H1 (cell line): ENCODE data around the gene PDXP. TPM values are rescaled to one million over a fixed set of nuclear protein-coding genes. Genes with fewer than 3 reads are reported as not detected.

Experiments used
- CTCF ChIA-PET: fragments of 300-600 bp; sonication (Branson Sonifier 250); formaldehyde crosslinking; loops from one replicate; lab custom pipeline; 2021; ENCODE audit not compliant: partially characterized antibody; lab: Charles Lee
- POLR2A ChIA-PET: fragments of 300-600 bp; sonication (Branson Sonifier 250); formaldehyde crosslinking; loops from one replicate; lab custom pipeline; 2021; ENCODE audit warnings: inconsistent platforms; ENCODE audit not compliant: partially characterized antibody; lab: Charles Lee
- DNase-seq, 2 experiments: peaks; one replicate each; pipeline versions ENCODE4 v3.0.0 to v3.0.0-alpha.2; 2010 to 2022; ENCODE audit warnings: low spot score in 2 of 2, low read depth in 1 of 2, mixed read lengths in 1 of 2
- FAIRE-seq: peaks from 2 replicates; lab custom pipeline; 2011; peaks lifted over from hg19 to GRCh38; lab: Jason Lieb, UNC
- H2AFZ ChIP-seq: 2 replicates; pipeline ENCODE4 v1.8.1; 2012; ENCODE audit warnings: low read length, inconsistent platforms
- H2AK5ac ChIP-seq: 2 replicates; pipeline ENCODE4 v1.6.1; 2013; ENCODE audit warnings: low read depth, low read length
- H2BK120ac ChIP-seq: replicated peaks from 2 replicates; pipeline ENCODE3; 2013; ENCODE audit warnings: low read depth, low read length, inconsistent platforms
- H2BK12ac ChIP-seq: 2 replicates; pipeline ENCODE4 v1.6.1; 2013; ENCODE audit warnings: low read depth, low read length
- H2BK15ac ChIP-seq: 2 replicates; pipeline ENCODE4 v1.6.1; 2013; ENCODE audit warnings: low read length
- H2BK20ac ChIP-seq: 2 replicates; pipeline ENCODE4 v1.6.1; 2013; ENCODE audit warnings: low read length
- H2BK5ac ChIP-seq: 2 replicates; pipeline ENCODE4 v1.6.1; 2013; ENCODE audit warnings: low read depth, low read length
- H3K14ac ChIP-seq: 2 replicates; pipeline ENCODE4 v1.6.1; 2013; ENCODE audit warnings: inconsistent platforms; ENCODE audit not compliant: insufficient read length
- H3K18ac ChIP-seq: 2 replicates; pipeline ENCODE4 v1.6.1; 2013; ENCODE audit warnings: low read length; ENCODE audit errors: extremely low read depth
- H3K23ac ChIP-seq: 2 replicates; pipeline ENCODE4 v1.6.1; 2013; ENCODE audit warnings: inconsistent platforms; ENCODE audit not compliant: insufficient read length
- H3K23me2 ChIP-seq: 2 replicates; pipeline ENCODE4 v1.6.1; 2013; ENCODE audit warnings: low read depth, low read length
- H3K27ac ChIP-seq: 2 replicates; pipeline ENCODE4 v1.6.1; 2011; ENCODE audit warnings: low read depth, low read length, inconsistent platforms
- H3K27me3 ChIP-seq, 4 experiments: replicated peaks in 1 of 4; 1 replicate in 1 of 4; 2 replicates in 3 of 4; pipeline versions ENCODE4 v1.6.1 to v1.8.1; 2011 to 2013; ENCODE audit warnings: low read length in 3 of 4, mild to moderate bottlenecking in 3 of 4, inconsistent platforms in 2 of 4, mixed read lengths in 2 of 4, moderate library complexity in 1 of 4; ENCODE audit not compliant: control insufficient read depth in 3 of 4, insufficient read depth in 3 of 4; ENCODE audit errors: extremely low read depth in 1 of 4
- H3K36me3 ChIP-seq, 4 experiments: 2 replicates each; pipeline versions ENCODE4 v1.6.1 to v1.8.1; 2011 to 2013; ENCODE audit warnings: mild to moderate bottlenecking in 4 of 4, low read length in 3 of 4, moderate library complexity in 2 of 4, control low read depth in 1 of 4, inconsistent platforms in 1 of 4; ENCODE audit not compliant: insufficient read depth in 4 of 4, control insufficient read depth in 2 of 4
- H3K4ac ChIP-seq: replicated peaks from 2 replicates; pipeline ENCODE3; 2013; ENCODE audit warnings: low read length, low read depth, mixed read lengths, inconsistent platforms; ENCODE audit not compliant: insufficient read length
- H3K4me1 ChIP-seq, 4 experiments: replicated peaks in 1 of 4; 1 replicate in 1 of 4; 2 replicates in 3 of 4; pipeline versions ENCODE4 v1.6.1 to v1.8.1; 2011 to 2013; ENCODE audit warnings: low read length in 3 of 4, inconsistent platforms in 2 of 4, mixed read lengths in 1 of 4; ENCODE audit not compliant: insufficient read depth in 4 of 4, control insufficient read depth in 3 of 4
- H3K4me2 ChIP-seq, 2 experiments: 2 replicates each; pipeline versions ENCODE4 v1.6.1 to v1.8.1; 2011 to 2013; ENCODE audit warnings: low read depth in 2 of 2, low read length in 2 of 2, control low read depth in 1 of 2, inconsistent platforms in 1 of 2, mild to moderate bottlenecking in 1 of 2; ENCODE audit not compliant: insufficient read depth in 1 of 2
- H3K4me3 ChIP-seq, 4 experiments: fragments of 200-600, 300-600 bp in 1 of 4; sonication (generic), shearing (Covaris generic), sonication (Bioruptor Twin) in 1 of 4; 2 replicates each; pipeline versions ENCODE4 v1.5.1 to v1.8.1; 2011 to 2016; ENCODE audit warnings: low read length in 4 of 4, low read depth in 3 of 4, control low read depth in 2 of 4, inconsistent platforms in 2 of 4, mild to moderate bottlenecking in 2 of 4, mixed read lengths in 1 of 4, moderate library complexity in 1 of 4; ENCODE audit not compliant: insufficient read depth in 2 of 4; ENCODE audit errors: extremely low read depth in 1 of 4
- H3K56ac ChIP-seq: replicated peaks from 2 replicates; pipeline ENCODE3; 2013; ENCODE audit warnings: low read depth, mild to moderate bottlenecking, mixed read lengths, low read length, inconsistent platforms; ENCODE audit not compliant: insufficient read length
- H3K79me1 ChIP-seq: 2 replicates; pipeline ENCODE4 v1.6.1; 2013; ENCODE audit warnings: low read depth, low read length, control low read depth
- H3K79me2 ChIP-seq, 2 experiments: 2 replicates each; pipeline versions ENCODE4 v1.6.1 to v1.8.1; 2012 to 2013; ENCODE audit warnings: low read length in 2 of 2, mild to moderate bottlenecking in 2 of 2, inconsistent platforms in 1 of 2; ENCODE audit not compliant: insufficient read depth in 2 of 2, control insufficient read depth in 1 of 2
- H3K9ac ChIP-seq, 4 experiments: replicated peaks in 1 of 4; 1 replicate in 1 of 4; 2 replicates in 3 of 4; pipeline versions ENCODE4 v1.6.1 to v1.8.1; 2011 to 2013; ENCODE audit warnings: low read depth in 3 of 4, low read length in 3 of 4, control low read depth in 2 of 4, mild to moderate bottlenecking in 2 of 4, moderate library complexity in 2 of 4, inconsistent platforms in 1 of 4; ENCODE audit errors: extremely low read depth in 1 of 4
- H3K9me3 ChIP-seq, 2 experiments: 2 replicates each; pipeline versions ENCODE4 v1.6.1 to v1.8.1; 2012 to 2013; ENCODE audit warnings: mild to moderate bottlenecking in 2 of 2, moderate library complexity in 2 of 2, control low read depth in 1 of 2, inconsistent platforms in 1 of 2, low read depth in 1 of 2, low read length in 1 of 2, mixed read lengths in 1 of 2; ENCODE audit not compliant: insufficient read depth in 2 of 2
- H4K20me1 ChIP-seq, 2 experiments: replicated peaks in 1 of 2; 2 replicates each; pipeline versions ENCODE3 to v1.8.1; 2011 to 2013; ENCODE audit warnings: inconsistent platforms in 2 of 2, low read length in 2 of 2, mild to moderate bottlenecking in 1 of 2; ENCODE audit not compliant: insufficient read depth in 2 of 2, control insufficient read depth in 1 of 2
- H4K5ac ChIP-seq: 2 replicates; pipeline ENCODE4 v1.6.1; 2013; ENCODE audit warnings: low read length, low read depth, mixed read lengths, inconsistent platforms; ENCODE audit not compliant: insufficient read length
- H4K8ac ChIP-seq: 2 replicates; pipeline ENCODE4 v1.8.0; 2013; ENCODE audit warnings: mild to moderate bottlenecking, moderate library complexity, low read length, inconsistent platforms; ENCODE audit not compliant: insufficient read depth; ENCODE audit errors: extremely low read depth
- H4K91ac ChIP-seq: replicated peaks from 2 replicates; pipeline ENCODE3; 2013; ENCODE audit warnings: low read length, mixed read lengths, inconsistent platforms; ENCODE audit not compliant: insufficient read length
- MAX ChIP-seq: IDR thresholded peaks from 2 replicates; pipeline ENCODE4 v1.6.1; 2012; ENCODE audit warnings: inconsistent platforms
- WGBS, 2 experiments: shearing (Covaris generic) in 1 of 2; methylation state at CpG; one replicate each; pipeline versions ENCODE4 v1.1.6 to v1.1.7; 2013 to 2015; ENCODE audit warnings: low lambda C conversion rate in 2 of 2, mixed read lengths in 2 of 2, inconsistent platforms in 1 of 2, low coverage in 1 of 2, missing lambda C conversion rate in 1 of 2; ENCODE audit not compliant: insufficient replicate concordance in 2 of 2, insufficient coverage in 1 of 2, insufficient read length in 1 of 2; ENCODE audit errors: extremely low coverage in 1 of 2, missing lambda C conversion rate in 1 of 2; 5-methylcytosine and 5-hydroxymethylcytosine counted together
- polyA plus RNA-seq, 7 experiments: library from polyadenylated mRNA; depleted of rRNA in 3 of 7; stranded (reverse) in 5 of 7; unstranded in 2 of 7; fragments of >200 nt in 5 of 7; fragments of 200-250 nt in 2 of 7; gene quantifications; 1 replicate in 5 of 7; 2 replicates in 1 of 7; 4 replicates in 1 of 7; pipeline versions ENCODE4 v1.2.1 to v1.2.3, GENCODE V29; 2011 to 2013; ENCODE audit warnings: missing spikeins in 2 of 7, mixed read lengths in 2 of 7
- total RNA-seq: library from RNA; stranded (reverse); fragmentation: NEBNext Ultra II Directional; extraction: Animal tissue kit (Norgen Biotek cat#: 25700); gene quantifications from 2 replicates; pipeline ENCODE4 v1.2.1, GENCODE V29; 2021

Gene PDXP
- total and polyA plus RNA-seq, 2 of the 8 experiments (the other 6 are each of a cell fraction or from before 2014, with no cell fraction given), result 36.6 to 67.7 TPM

- Histone ChIP-seq H3K9me3 (no peaks in the 10 kb centered on the region), H3K4me3 (no peak overlapping the region), H2BK12ac (no peak overlapping the region), H2BK15ac (no peak overlapping the region), H4K5ac (no peak overlapping the region), H3K27me3 (no peaks in the 10 kb centered on the region), H2AFZ (no peak overlapping the region), H3K18ac (no peak overlapping the region), H3K4me2 (no peak overlapping the region), H3K14ac (no peak overlapping the region), H3K27ac (no peak overlapping the region), H4K8ac (no peak overlapping the region), H4K91ac (no peak overlapping the region), H3K4ac (no peak overlapping the region), H3K56ac (no peak overlapping the region), H3K36me3 (peaks cover 2 to 16% (median 8%) of the 10 kb centered on the region in 4 experiments; a peak in 5 of 8 replicates), H3K23me2 (no peaks in the 10 kb centered on the region), H2AK5ac (no peak overlapping the region), H3K79me2 (peaks cover 0 to 7% of the 10 kb centered on the region in 2 experiments; a peak in 2 of 4 replicates), H2BK5ac (no peak overlapping the region), H3K4me1 (peaks cover 0 to 3% (median 2%) of the 10 kb centered on the region in 4 experiments; a peak in 2 of 7 replicates), H2BK20ac (no peak overlapping the region), H2BK120ac (no peak overlapping the region), H3K9ac (no peak overlapping the region), H4K20me1 (peaks cover 3 to 15% of the 10 kb centered on the region in 2 experiments), H3K23ac (no peak overlapping the region), H3K79me1 (peaks cover 7% of the 10 kb centered on the region)
- ChIA-PET POLR2A (interaction anchor here (0.6 to 2.0 kb wide), 4 partner anchors 10 to 143 kb away, joined by 3 to 4 read pairs (median 4); partner anchors contain the start of gene PDXP), CTCF (interaction anchor here (3.0 to 5.0 kb wide), 2 partner anchors 8 to 13 kb away, joined by 13 to 45 read pairs; no protein-coding TSS in a partner anchor)
- no peak for DNase-seq
- WGBS, 2 experiments, result 90% methylated on average over 6 of the region's 6 CpGs; no CpG with 5 or more reads in 1 of the 2 experiments
- FAIRE-seq, result no peak
- TF ChIP-seq MAX, result no peak
Observed at GRCh38 chr22:37669586-37669985, 11.1 kb downstream of the PDXP start.
